Measurements from ENCODE around the gene NOS1AP.
A peak's percentile ranks its signal among the peaks of the same experiment; 100 is the strongest.

NOS1AP gene

DNA sequence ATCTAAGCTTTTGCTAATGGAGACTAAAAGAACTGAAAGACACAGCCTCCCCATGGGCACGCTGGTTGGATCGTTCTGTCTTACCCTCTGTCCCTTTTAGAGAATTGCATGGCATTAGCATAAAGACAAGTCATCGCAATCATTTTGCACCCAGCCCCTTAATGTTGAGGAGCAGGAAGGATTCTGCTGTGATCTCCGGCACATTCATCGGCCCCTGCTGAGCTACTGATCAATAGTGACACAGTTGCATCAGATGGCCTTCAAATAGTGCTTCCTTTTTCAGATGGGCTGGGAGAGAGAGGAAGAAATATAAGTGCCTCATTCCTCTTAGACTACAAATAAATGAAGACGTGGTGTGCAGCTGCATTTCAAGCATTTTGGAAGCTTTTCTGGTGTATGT is 75.4 kb downstream of the NOS1AP start:
- Histone ChIP-seq H3K27me3 (ENCODE audit: control insufficient read depth in 1 of 2, insufficient read depth in 1 of 2, low read length in 2 of 2) (peaks cover 0 to 26% of the 10 kb centered on the region in 2 experiments), H3K9ac (ENCODE audit: low read length) (no peak overlapping the region)
- DNase-seq: no peak

DNA sequence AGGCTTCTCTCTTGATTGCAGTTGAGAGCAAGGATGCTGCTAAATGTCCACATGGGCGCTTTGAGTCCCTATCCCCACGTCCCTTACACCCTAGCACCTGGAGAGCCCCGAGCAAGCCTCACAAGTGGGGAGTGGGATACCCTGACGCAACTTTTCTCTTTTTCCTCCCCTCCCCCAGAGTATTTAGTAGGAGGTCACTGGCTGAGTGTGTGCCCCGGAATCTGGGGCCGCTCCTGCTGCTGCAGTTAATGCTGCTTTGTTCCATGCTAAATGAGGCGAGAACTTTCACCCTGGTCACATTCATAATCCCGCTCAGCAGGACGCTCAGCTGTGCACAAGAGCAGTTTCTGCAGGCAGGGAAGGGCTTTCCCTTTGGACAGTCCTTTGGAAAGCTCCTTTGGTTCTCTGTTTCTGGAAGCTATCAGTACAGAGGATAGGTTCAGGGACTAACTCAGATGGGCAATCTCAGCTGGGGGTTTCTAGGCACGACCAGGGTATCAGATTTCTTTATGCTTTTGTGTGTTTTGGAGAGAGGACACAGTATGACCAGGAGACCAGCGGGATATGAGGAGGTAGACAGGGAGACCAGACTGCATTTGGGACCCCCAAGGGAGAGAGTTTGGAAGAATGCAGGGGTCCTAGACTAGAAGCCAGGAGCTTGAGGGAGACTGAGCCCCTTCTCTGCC is 75.9 kb downstream of the NOS1AP start:
- Histone ChIP-seq H3K27me3 (ENCODE audit: control insufficient read depth in 1 of 2, insufficient read depth in 1 of 2, low read length in 2 of 2) (peaks cover 0 to 26% of the 10 kb centered on the region in 2 experiments), H3K14ac (ENCODE audit: low read length in 2 of 2) (no peak overlapping the region), H3K4me2 (ENCODE audit: low read length, poor library complexity, severe bottlenecking) (peak overlapping the region; percentile 57), H4K8ac (ENCODE audit: low read length) (peak overlapping the region; percentile 62), H3K4me1 (ENCODE audit: control insufficient read depth, insufficient read depth, low read depth, low read length) (peaks cover 19% of the 10 kb centered on the region), H4K91ac (ENCODE audit: low read length) (no peak overlapping the region), H3K18ac (ENCODE audit: low read depth in 1 of 2, low read length in 2 of 2) (no peak overlapping the region), H3K27ac (ENCODE audit: low read length, poor library complexity, severe bottlenecking) (no peak overlapping the region), H3K79me1 (replicated peaks; ENCODE audit: low read length, poor library complexity, severe bottlenecking) (no peaks in the 10 kb centered on the region), H3K9ac (ENCODE audit: low read length) (no peak overlapping the region), H2BK5ac (ENCODE audit: low read depth, low read length, poor library complexity, severe bottlenecking) (no peak overlapping the region), H3K36me3 (ENCODE audit: control insufficient read depth in 1 of 2, insufficient read depth in 2 of 2, low read depth in 1 of 2, low read length in 2 of 2) (no peaks in the 10 kb centered on the region), H3K4me3 (ENCODE audit: insufficient read depth in 1 of 2, low read depth in 1 of 2, low read length in 2 of 2) (no peak overlapping the region), H2BK120ac (ENCODE audit: low read depth, low read length) (no peak overlapping the region), H2AK5ac (ENCODE audit: low read length, severe bottlenecking) (no peak overlapping the region), H2BK12ac (ENCODE audit: low read length in 2 of 2) (no peak overlapping the region), H2BK15ac (ENCODE audit: low read depth, poor library complexity, severe bottlenecking) (no peak overlapping the region), H2AFZ (ENCODE audit: low read depth, low read length) (no peak overlapping the region), H3K23ac (ENCODE audit: low read length in 2 of 2) (no peak overlapping the region), H3K9me3 (ENCODE audit: control insufficient read depth, low read length) (no peaks in the 10 kb centered on the region), H3K4ac (ENCODE audit: low read depth in 1 of 2, low read length in 2 of 2) (peak overlapping the region in 1 of 2 experiments; percentile 12)
- peak; percentile 36 for DNase-seq
- 38% methylated on average over 9 of the region's 11 CpGs for WGBS

More for the DNA sequence above, 75.4 kb downstream of the NOS1AP start:
- H3K79me1 ChIP-seq (replicated peaks; ENCODE audit: low read length, poor library complexity, severe bottlenecking): no peaks in the 10 kb centered on the region
- no peak overlapping the region for H2BK12ac ChIP-seq (ENCODE audit: low read length in 2 of 2)
- no peak overlapping the region for H2BK5ac ChIP-seq (ENCODE audit: low read depth, low read length, poor library complexity, severe bottlenecking)
- H2AFZ ChIP-seq (ENCODE audit: low read depth, low read length): no peak overlapping the region
- no peak overlapping the region for H2BK15ac ChIP-seq (ENCODE audit: low read depth, poor library complexity, severe bottlenecking)
- H3K27ac ChIP-seq (ENCODE audit: low read length, poor library complexity, severe bottlenecking): no peak overlapping the region
- 41% methylated on average over 5 of the region's 6 CpGs for WGBS
- H3K36me3 ChIP-seq (ENCODE audit: control insufficient read depth in 1 of 2, insufficient read depth in 2 of 2, low read depth in 1 of 2, low read length in 2 of 2): no peaks in the 10 kb centered on the region
- H3K4ac ChIP-seq (ENCODE audit: low read depth in 1 of 2, low read length in 2 of 2): no peak overlapping the region
- peaks cover 19% of the 10 kb centered on the region for H3K4me1 ChIP-seq (ENCODE audit: control insufficient read depth, insufficient read depth, low read depth, low read length)
- no peak overlapping the region for H4K91ac ChIP-seq (ENCODE audit: low read length)
- no peak overlapping the region for H3K4me2 ChIP-seq (ENCODE audit: low read length, poor library complexity, severe bottlenecking)
- no peak overlapping the region for H3K23ac ChIP-seq (ENCODE audit: low read length in 2 of 2)
- no peaks in the 10 kb centered on the region for H3K9me3 ChIP-seq (ENCODE audit: control insufficient read depth, low read length)
- no peak overlapping the region for H4K8ac ChIP-seq (ENCODE audit: low read length)
- no peak overlapping the region for H3K4me3 ChIP-seq (ENCODE audit: insufficient read depth in 1 of 2, low read depth in 1 of 2, low read length in 2 of 2)
- no peak overlapping the region for H3K18ac ChIP-seq (ENCODE audit: low read depth in 1 of 2, low read length in 2 of 2)
- no peak overlapping the region for H2BK120ac ChIP-seq (ENCODE audit: low read depth, low read length)
- H2AK5ac ChIP-seq (ENCODE audit: low read length, severe bottlenecking): no peak overlapping the region
- H3K14ac ChIP-seq (ENCODE audit: low read length in 2 of 2): no peak overlapping the region

DNA sequence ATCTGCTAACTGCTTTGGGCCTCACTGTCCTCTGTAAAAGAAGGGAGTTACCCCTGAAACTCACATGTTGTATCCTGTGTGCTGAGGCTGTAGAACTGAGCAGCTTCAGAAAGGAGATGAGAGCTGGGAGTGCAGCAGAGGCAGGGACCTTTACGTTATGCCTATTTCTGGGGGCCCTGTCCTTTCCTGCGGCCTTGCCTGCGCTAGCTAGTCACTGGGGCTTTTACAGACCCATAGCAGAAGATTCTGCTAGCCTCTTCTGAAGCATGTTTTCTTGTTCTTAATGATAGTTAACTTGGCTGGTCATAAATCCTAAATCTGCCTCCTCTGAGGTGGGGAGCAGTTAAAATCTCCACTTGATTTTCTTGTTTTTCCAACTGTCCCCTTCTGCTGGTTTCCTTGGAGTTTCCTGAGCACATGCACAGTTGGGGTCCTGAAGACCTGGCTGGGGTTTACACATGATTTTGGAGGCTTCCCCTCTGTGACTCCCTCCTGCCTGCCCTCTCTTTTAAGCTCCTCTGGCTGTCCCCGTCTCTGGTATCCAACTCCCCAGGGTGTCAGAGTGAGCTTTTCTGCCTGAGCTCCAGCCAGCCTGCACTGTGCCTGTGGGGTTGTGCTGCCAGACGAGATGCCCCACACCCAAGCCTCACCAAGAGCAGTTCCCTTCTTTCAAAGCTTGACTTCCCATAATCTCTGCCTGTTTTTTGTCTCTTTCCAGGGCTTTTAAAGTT is 76.6 kb downstream of the NOS1AP start:
- Histone ChIP-seq H3K4ac (ENCODE audit: low read depth in 1 of 2, low read length in 2 of 2) (peak overlapping the region in 1 of 2 experiments; percentile 12), H2BK15ac (ENCODE audit: low read depth, poor library complexity, severe bottlenecking) (peak overlapping the region; percentile 91)

DNA sequence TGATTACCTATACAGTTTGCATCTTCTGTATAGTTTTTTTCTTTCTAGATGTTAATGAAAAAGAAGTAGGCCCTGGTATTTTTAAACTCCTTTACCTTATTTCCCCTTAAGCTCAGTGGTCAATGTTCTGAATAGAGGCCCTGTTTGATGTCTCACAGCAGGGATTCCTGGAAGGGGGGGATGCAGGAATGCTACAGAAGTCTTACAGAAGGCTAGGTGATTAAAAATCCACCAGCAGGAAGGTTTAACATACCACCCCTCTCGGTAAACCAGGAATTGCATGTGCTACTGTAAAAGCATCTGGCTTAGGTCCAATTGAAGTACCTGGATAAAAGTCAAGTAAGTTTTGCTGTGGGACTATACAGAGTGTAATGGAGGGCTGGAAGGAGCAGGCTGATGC is 78.3 kb downstream of the NOS1AP start:
- H4K91ac ChIP-seq (ENCODE audit: low read length): no peak overlapping the region
- H3K4me1 ChIP-seq (ENCODE audit: control insufficient read depth, insufficient read depth, low read depth, low read length): peaks cover 19% of the 10 kb centered on the region
- no peak overlapping the region for H2BK5ac ChIP-seq (ENCODE audit: low read depth, low read length, poor library complexity, severe bottlenecking)
- no peak overlapping the region for H2BK15ac ChIP-seq (ENCODE audit: low read depth, poor library complexity, severe bottlenecking)
- DNase-seq: no peak
- H3K14ac ChIP-seq (ENCODE audit: low read length in 2 of 2): no peak overlapping the region
- H2AK5ac ChIP-seq (ENCODE audit: low read length, severe bottlenecking): no peak overlapping the region
- H3K18ac ChIP-seq (ENCODE audit: low read depth in 1 of 2, low read length in 2 of 2): no peak overlapping the region
- no peak overlapping the region for H3K9ac ChIP-seq (ENCODE audit: low read length)
- no peak overlapping the region for H4K8ac ChIP-seq (ENCODE audit: low read length)
- H3K9me3 ChIP-seq (ENCODE audit: control insufficient read depth, low read length): no peaks in the 10 kb centered on the region
- H3K79me1 ChIP-seq (replicated peaks; ENCODE audit: low read length, poor library complexity, severe bottlenecking): no peaks in the 10 kb centered on the region
- peaks cover 0 to 26% of the 10 kb centered on the region in 2 experiments for H3K27me3 ChIP-seq (ENCODE audit: control insufficient read depth in 1 of 2, insufficient read depth in 1 of 2, low read length in 2 of 2)
- no peak overlapping the region for H3K23ac ChIP-seq (ENCODE audit: low read length in 2 of 2)
- H2BK12ac ChIP-seq (ENCODE audit: low read length in 2 of 2): no peak overlapping the region
- H3K27ac ChIP-seq (ENCODE audit: low read length, poor library complexity, severe bottlenecking): no peak overlapping the region
- no peak overlapping the region for H3K4ac ChIP-seq (ENCODE audit: low read depth in 1 of 2, low read length in 2 of 2)
- no peaks in the 10 kb centered on the region for H3K36me3 ChIP-seq (ENCODE audit: control insufficient read depth in 1 of 2, insufficient read depth in 2 of 2, low read depth in 1 of 2, low read length in 2 of 2)
- H3K4me2 ChIP-seq (ENCODE audit: low read length, poor library complexity, severe bottlenecking): no peak overlapping the region
- WGBS: 25% methylated on average over 1 of the region's 1 CpG
- no peak overlapping the region for H2AFZ ChIP-seq (ENCODE audit: low read depth, low read length)
- no peak overlapping the region for H2BK120ac ChIP-seq (ENCODE audit: low read depth, low read length)
- no peak overlapping the region for H3K4me3 ChIP-seq (ENCODE audit: insufficient read depth in 1 of 2, low read depth in 1 of 2, low read length in 2 of 2)

More for the DNA sequence above, 76.6 kb downstream of the NOS1AP start:
- H3K4me1 ChIP-seq (ENCODE audit: control insufficient read depth, insufficient read depth, low read depth, low read length): peaks cover 19% of the 10 kb centered on the region
- no peaks in the 10 kb centered on the region for H3K9me3 ChIP-seq (ENCODE audit: control insufficient read depth, low read length)
- no peaks in the 10 kb centered on the region for H3K36me3 ChIP-seq (ENCODE audit: control insufficient read depth in 1 of 2, insufficient read depth in 2 of 2, low read depth in 1 of 2, low read length in 2 of 2)
- H2AK5ac ChIP-seq (ENCODE audit: low read length, severe bottlenecking): peak overlapping the region; percentile 19
- no peak overlapping the region for H3K23ac ChIP-seq (ENCODE audit: low read length in 2 of 2)
- H3K14ac ChIP-seq (ENCODE audit: low read length in 2 of 2): no peak overlapping the region
- H2BK12ac ChIP-seq (ENCODE audit: low read length in 2 of 2): no peak overlapping the region
- no peak for DNase-seq
- H2AFZ ChIP-seq (ENCODE audit: low read depth, low read length): no peak overlapping the region
- H2BK120ac ChIP-seq (ENCODE audit: low read depth, low read length): no peak overlapping the region
- no peak overlapping the region for H2BK5ac ChIP-seq (ENCODE audit: low read depth, low read length, poor library complexity, severe bottlenecking)
- no peak overlapping the region for H3K9ac ChIP-seq (ENCODE audit: low read length)
- H3K4me2 ChIP-seq (ENCODE audit: low read length, poor library complexity, severe bottlenecking): no peak overlapping the region
- no peak overlapping the region for H3K4me3 ChIP-seq (ENCODE audit: insufficient read depth in 1 of 2, low read depth in 1 of 2, low read length in 2 of 2)
- no peak overlapping the region for H3K27ac ChIP-seq (ENCODE audit: low read length, poor library complexity, severe bottlenecking)
- 69% methylated on average over 5 of the region's 5 CpGs for whole genome bisulfite sequencing
- no peaks in the 10 kb centered on the region for H3K79me1 ChIP-seq (replicated peaks; ENCODE audit: low read length, poor library complexity, severe bottlenecking)
- no peak overlapping the region for H4K8ac ChIP-seq (ENCODE audit: low read length)
- H3K27me3 ChIP-seq (ENCODE audit: control insufficient read depth in 1 of 2, insufficient read depth in 1 of 2, low read length in 2 of 2): peaks cover 0 to 26% of the 10 kb centered on the region in 2 experiments
- H4K91ac ChIP-seq (ENCODE audit: low read length): no peak overlapping the region
- peak overlapping the region in 1 of 2 experiments; percentile 37 for H3K18ac ChIP-seq (ENCODE audit: low read depth in 1 of 2, low read length in 2 of 2)
